Astrocyte of the cerebellum (primary cell): Measurements from ENCODE around the gene HOXA10.

Source experiments
- DNase-seq: peaks from one replicate; pipeline ENCODE4 v3.0.0-alpha.2; 2011; ENCODE audit warnings: low read depth
- H3K4me3 ChIP-seq: 2 replicates; pipeline ENCODE4 v1.5.1; 2011; ENCODE audit warnings: mild to moderate bottlenecking, low read depth, low read length, moderate library complexity
- CTCF ChIP-seq: IDR thresholded peaks from 2 replicates; pipeline ENCODE4 v1.5.1; 2012; ENCODE audit warnings: low read length, low read depth, moderate library complexity, mild to moderate bottlenecking; ENCODE audit errors: missing control alignments
- in situ Hi-C: cut with HindIII; loops from 2 replicates; pipeline ENCODE4 v1.10.0; 2017; ENCODE audit warnings: low sequenced_read_pairs

Gene HOXA10

GRCh38 chr7:27214239-27214950 is 40.3 kb upstream of the HOXA10 start:
- no peak overlapping the region for H3K4me3 ChIP-seq
- TF ChIP-seq CTCF = no peak
- in situ Hi-C loops = loop anchor here (25.0 kb wide), 1 partner anchor 373 kb away; no protein-coding TSS in a partner anchor
- no peak for DNase-seq

DNA sequence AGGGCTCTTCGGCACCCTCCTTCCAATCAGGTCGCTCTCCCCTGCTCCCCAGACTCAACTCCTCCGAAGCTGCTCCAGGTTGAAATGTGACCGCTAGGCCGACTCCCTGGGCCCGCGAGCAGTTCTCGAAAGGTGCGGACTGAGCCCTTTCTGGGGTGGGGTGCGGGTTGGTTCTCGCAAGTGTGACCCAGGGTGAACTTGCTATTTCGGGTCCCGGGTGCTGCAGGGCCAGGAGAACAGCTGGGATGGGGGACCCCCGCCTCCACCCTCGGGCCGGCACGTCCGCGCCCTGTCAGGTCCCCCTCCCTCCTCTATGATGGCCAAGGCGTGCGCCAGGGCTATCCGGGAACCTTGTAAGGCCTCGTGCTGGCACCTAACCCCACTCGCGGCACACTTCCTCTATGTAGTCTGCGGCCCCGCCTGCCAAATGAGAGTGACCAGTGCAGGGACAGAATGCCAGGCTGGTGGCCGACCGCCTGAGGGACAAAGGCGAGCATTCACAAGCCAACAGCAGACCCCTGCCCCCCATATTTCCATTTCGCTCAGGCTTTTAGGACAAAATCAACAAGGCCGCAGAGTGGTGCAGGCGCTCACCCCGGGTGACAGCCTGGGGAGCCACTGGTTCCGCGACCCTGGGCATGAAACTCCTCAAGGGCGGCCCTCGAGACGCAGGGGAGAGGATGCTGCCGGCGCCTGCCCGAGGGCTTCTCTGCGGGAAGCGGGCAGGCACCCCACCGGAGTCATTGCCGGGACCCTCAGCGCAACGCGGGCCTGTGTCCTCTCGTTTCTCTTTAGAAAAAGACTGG is 39.5 kb upstream of the HOXA10 start:
- TF ChIP-seq CTCF = no peak
- H3K4me3 ChIP-seq = no peak overlapping the region
- DNase-seq = no peak
- in situ Hi-C loops = loop anchor here (25.0 kb wide), 1 partner anchor 374 kb away; no protein-coding TSS in a partner anchor

- in situ Hi-C loops = loop anchor here (25.0 kb wide), 1 partner anchor 375 kb away; no protein-coding TSS in a partner anchor
- no peak overlapping the region for H3K4me3 ChIP-seq
- no peak for DNase-seq
- no peak for TF ChIP-seq CTCF
Observed at GRCh38 chr7:27212497-27213432, 38.6 kb upstream of the HOXA10 start.

- in situ Hi-C loops = loop anchor here (25.0 kb wide), 1 partner anchor 376 kb away; no protein-coding TSS in a partner anchor
- TF ChIP-seq CTCF = no peak
- H3K4me3 ChIP-seq = no peak overlapping the region
Observed at GRCh38 chr7:27211764-27212204, 37.7 kb upstream of the HOXA10 start.

GRCh38 chr7:27211084-27211446 is 36.9 kb upstream of the HOXA10 start:
- in situ Hi-C loops = loop anchor here (25.0 kb wide), 1 partner anchor 376 kb away; no protein-coding TSS in a partner anchor
- no peak for DNase-seq

More at GRCh38 chr7:27211764-27212204, 37.7 kb upstream of the HOXA10 start:
- no peak for DNase-seq

More at GRCh38 chr7:27211084-27211446, 36.9 kb upstream of the HOXA10 start:
- no peak overlapping the region for H3K4me3 ChIP-seq
- TF ChIP-seq CTCF = no peak
